K562 (cell line): ENCODE results near the gene TRIOBP. TPM values are rescaled to one million over a fixed set of nuclear protein-coding genes. Genes with fewer than 3 reads are reported as not detected.

ENCODE experiments used
- ATAC-seq: fragments of 200-7000 bp; cut with Tn5 transposase; 3 replicates; pipeline ENCODE4 v1.9.1; 2020; ENCODE audit warnings: moderate library complexity
- BruUV-seq: library from RNA; stranded (reverse); fragments of 400-500 nt; replicated peaks from 2 replicates; lab custom pipeline; 2021; lab: Mats Ljungman, UMichigan
- CTCF ChIA-PET: fragments of 300-600 bp; formaldehyde crosslinking; extraction: SDS; loops from one replicate; lab custom pipeline; 2021; ENCODE audit warnings: low intra/inter-chr PET ratio; lab: Yijun Ruan, JAX
- POLR2A ChIA-PET: fragments of 300-600, 350-650 bp; sonication (Branson Sonifier 250); formaldehyde crosslinking; extraction: SDS; loops from one replicate; lab custom pipeline; 2021; ENCODE audit warnings: antibody characterized with exemption, inconsistent platforms; lab: Yijun Ruan, JAX
- DNase-seq, 4 experiments: peaks; one replicate each; pipeline versions ENCODE4 v3.0.0 to v3.0.0-alpha.2; 2011 to 2018; ENCODE audit warnings: low spot score in 3 of 4, mixed read lengths in 3 of 4; ENCODE audit errors: extremely low read depth in 1 of 4
- FAIRE-seq: peaks from 2 replicates; lab custom pipeline; 2011; peaks lifted over from hg19 to GRCh38; lab: Jason Lieb, UNC
- H2AFZ ChIP-seq: 2 replicates; pipeline ENCODE4 v1.6.0; 2011; ENCODE audit warnings: low read depth, low read length, control low read depth, inconsistent platforms
- H3K27ac ChIP-seq: fragments of 200-600 bp; 3 replicates; pipeline ENCODE4 v1.8.0; 2011; ENCODE audit warnings: low read depth, mild to moderate bottlenecking, control low read depth, inconsistent platforms, low read length, moderate library complexity, mixed read lengths; ENCODE audit errors: extremely low read depth
- H3K27me3 ChIP-seq, 2 experiments: fragments of 300-600 bp in 1 of 2; 2 replicates in 1 of 2; 3 replicates in 1 of 2; pipeline versions ENCODE4 v1.6.0 to v1.8.0; 2011; ENCODE audit warnings: inconsistent platforms in 2 of 2, low read length in 2 of 2, mild to moderate bottlenecking in 1 of 2, mixed read lengths in 1 of 2, moderate library complexity in 1 of 2; ENCODE audit not compliant: control insufficient read depth in 2 of 2, insufficient read depth in 2 of 2
- H3K36me3 ChIP-seq: fragments of 300-600 bp; 3 replicates; pipeline ENCODE4 v1.8.0; 2011; ENCODE audit warnings: mild to moderate bottlenecking, low read length, inconsistent platforms; ENCODE audit not compliant: control insufficient read depth, insufficient read depth
- H3K4me1 ChIP-seq, 2 experiments: fragments of 200-600 bp in 1 of 2; replicated peaks in 1 of 2; 2 replicates in 1 of 2; 3 replicates in 1 of 2; pipeline versions ENCODE4 v1.5.1 to v1.8.0; 2011; ENCODE audit warnings: inconsistent platforms in 2 of 2, low read length in 2 of 2, mild to moderate bottlenecking in 1 of 2, mixed read lengths in 1 of 2, moderate library complexity in 1 of 2; ENCODE audit not compliant: control insufficient read depth in 2 of 2, insufficient read depth in 2 of 2
- H3K4me2 ChIP-seq: 2 replicates; pipeline ENCODE4 v1.6.1; 2011; ENCODE audit warnings: low read length, control low read depth, inconsistent platforms, mixed read lengths; ENCODE audit not compliant: insufficient read depth
- H3K4me3 ChIP-seq: fragments of 200-600 bp; sonication (generic), shearing (Covaris generic); 2 replicates; pipeline ENCODE4 v1.5.1; 2016; ENCODE audit warnings: control low read depth, inconsistent platforms
- H3K79me2 ChIP-seq: fragments of 200-600 bp; 3 replicates; pipeline ENCODE4 v1.8.0; 2011; ENCODE audit warnings: low read length, inconsistent platforms; ENCODE audit not compliant: control insufficient read depth, insufficient read depth
- H3K9ac ChIP-seq, 2 experiments: 2 replicates each; pipeline versions ENCODE4 v1.6.0 to v1.6.1; 2011; ENCODE audit warnings: low read depth in 2 of 2, low read length in 2 of 2, control low read depth in 1 of 2, inconsistent platforms in 1 of 2, mild to moderate bottlenecking in 1 of 2, mixed read lengths in 1 of 2; ENCODE audit not compliant: insufficient read depth in 1 of 2
- H3K9me1 ChIP-seq: one replicate; pipeline ENCODE4 v1.6.0; 2011; ENCODE audit warnings: inconsistent platforms, mild to moderate bottlenecking, low read length, moderate library complexity; ENCODE audit not compliant: control insufficient read depth, insufficient read depth
- H3K9me3 ChIP-seq: replicated peaks from 2 replicates; pipeline ENCODE4 v1.5.1; 2011; ENCODE audit warnings: low read depth, low read length, inconsistent platforms; ENCODE audit not compliant: control insufficient read depth, insufficient read depth
- H4K20me1 ChIP-seq: replicated peaks from 2 replicates; pipeline ENCODE4 v1.6.1; 2011; ENCODE audit warnings: low read length, inconsistent platforms, mixed read lengths; ENCODE audit not compliant: control insufficient read depth, insufficient read depth
- CREBBP ChIP-seq: IDR thresholded peaks from one replicate; pipeline ENCODE4 v1.6.1; 2012; ENCODE audit warnings: low read depth, mild to moderate bottlenecking, control low read depth, inconsistent platforms, low read length
- HMGN3 ChIP-seq: IDR thresholded peaks from 2 replicates; pipeline ENCODE4 v1.6.1; 2011; ENCODE audit warnings: borderline replicate concordance, low read depth, mild to moderate bottlenecking, mixed read lengths, low read length; ENCODE audit not compliant: insufficient read length; ENCODE audit errors: extremely low read depth
- RBFOX2 ChIP-seq: fragments of 200-400 bp; formaldehyde crosslinking; IDR thresholded peaks from 2 replicates; pipeline ENCODE4 v1.6.1; 2017; ENCODE audit warnings: low read depth, mild to moderate bottlenecking, low read length, moderate library complexity
- TRIM24 ChIP-seq, 2 experiments: fragments of 450-650 bp; IDR thresholded peaks; 2 replicates each; pipeline ENCODE4 v1.6.1; 2016
- WGBS: fragments of 100-300 bp; shearing (Covaris generic); methylation state at CpG from one replicate; pipeline ENCODE4 v1.1.6; 2016; ENCODE audit warnings: low coverage, mixed read lengths; ENCODE audit not compliant: insufficient coverage; ENCODE audit errors: missing lambda C conversion rate; 5-methylcytosine and 5-hydroxymethylcytosine counted together
- in situ Hi-C: fragments of 300-500 bp; cut with MboI; formaldehyde crosslinking; loops from 4 replicates; pipeline ENCODE4 v1.15.0; 2018; ENCODE audit warnings: inconsistent platforms, mixed read lengths
- intact Hi-C: fragments of 100-400 bp; cut with micrococcal nuclease; formaldehyde crosslinking; loops from 2 replicates; pipeline ENCODE4 v1.14.2; 2022
- polyA plus RNA-seq, 8 experiments: library from polyadenylated mRNA; depleted of rRNA in 4 of 8; stranded (reverse) in 5 of 8; unstranded in 3 of 8; fragments of >200 nt; fragmentation: Nextera tagmentation in 2 of 8; fragmentation: Illumina TruSeq in 1 of 8; extraction: Ambion mirVana in 2 of 8; extraction: Trizol in 1 of 8; gene quantifications; 2 replicates each; pipeline versions ENCODE4 v1.2.1 to v1.2.3, GENCODE V29; 2011 to 2014; ENCODE audit warnings: inconsistent platforms in 1 of 8, missing spikeins in 1 of 8
- total RNA-seq, 7 experiments: library from RNA; depleted of rRNA in 6 of 7; stranded (reverse); fragments of >200 nt in 6 of 7; fragmentation: Illumina TruSeq in 2 of 7; extraction: Trizol in 2 of 7; gene quantifications; 2 replicates each; pipeline versions ENCODE4 v1.2.1 to v1.2.3, GENCODE V29; 2011 to 2021; ENCODE audit warnings: low replicate concordance in 1 of 7

TRIOBP gene
- total and polyA plus RNA-seq, 9 of the 15 experiments (the other 6 are each of a cell fraction or from before 2014, with no cell fraction given), result 0.24 to 13.8 (median 5.5) TPM

- 0 out of 2 replicates have a peak, but pooled peaks have one; percentile 24 for TF ChIP-seq RBFOX2
- TF ChIP-seq TRIM24 (IDR thresholded peaks at IDR 0.05), result no peak
- peak; percentile 26 for TF ChIP-seq HMGN3
- TF ChIP-seq CREBBP, result no peak
- no peak overlapping the region for H3K4me3 ChIP-seq
- peaks cover 5% of the 10 kb centered on the region; the same call in 2 of the 3 replicates for H3K36me3 ChIP-seq
- 90% methylated on average over 27 of the region's 87 CpGs for WGBS
- no peak for DNase-seq
- no peaks in the 10 kb centered on the region for H3K9me1 ChIP-seq
- no peak for ATAC-seq
- ChIA-PET CTCF (no interaction called here), POLR2A (no interaction called here)
- intact Hi-C loops (no loop called here), in situ Hi-C loops (no loop called here)
- H3K9me3 ChIP-seq, result no peaks in the 10 kb centered on the region
- no TSS peak for BruUV-seq
- H3K79me2 ChIP-seq, result peaks cover 24% of the 10 kb centered on the region
- no peaks in the 10 kb centered on the region for H3K27me3 ChIP-seq
- peak overlapping the region in 1 of 2 experiments; percentile 65; a peak in 1 of 4 replicates for H3K9ac ChIP-seq
- H3K4me1 ChIP-seq, result peaks cover 34 to 58% of the 10 kb centered on the region in 2 experiments
- H2AFZ ChIP-seq, result peak overlapping the region; percentile 85
- H4K20me1 ChIP-seq, result no peaks in the 10 kb centered on the region
- peak overlapping the region; percentile 69; the same call in 2 of the 3 replicates for H3K27ac ChIP-seq
- no peak for FAIRE-seq
- H3K4me2 ChIP-seq, result no peak overlapping the region
Observed at GRCh38 chr22:37804881-37805809, 108.3 kb downstream of the TRIOBP start.
